GM12878 (cell line): ENCODE results near the gene TOPORS. TPM values are rescaled to one million over a fixed set of nuclear protein-coding genes. Genes with fewer than 3 reads are reported as not detected.

ENCODE experiments used
- ATAC-seq: fragments of 200-7000 bp; cut with Tn5 transposase; 3 replicates; pipeline ENCODE4 v1.9.1; 2020; ENCODE audit warnings: mild to moderate bottlenecking, moderate library complexity
- BruUV-seq: library from RNA; stranded (reverse); fragments of 400-500 nt; replicated peaks from 2 replicates; lab custom pipeline; 2021; lab: Mats Ljungman, UMichigan
- CTCF ChIA-PET: fragments of 300-600 bp; sonication (Branson Sonifier 250); formaldehyde crosslinking; extraction: SDS; loops from one replicate; lab custom pipeline; 2021; ENCODE audit warnings: inconsistent platforms; lab: Yijun Ruan, JAX
- POLR2A ChIA-PET: fragments of 350-600 bp; formaldehyde crosslinking; extraction: SDS; loops from one replicate; lab custom pipeline; 2021; ENCODE audit warnings: inconsistent platforms; lab: Charles Lee
- RAD21 ChIA-PET: fragments of 300-600 bp; sonication (Branson Sonifier 250); formaldehyde crosslinking; loops from one replicate; lab custom pipeline; 2023; ENCODE audit warnings: antibody characterized with exemption; ENCODE audit not compliant: unreplicated experiment; lab: Charles Lee
- SMC1A ChIA-PET: fragments of 300-600 bp; sonication (Branson Sonifier 250); formaldehyde crosslinking; loops from one replicate; lab custom pipeline; 2023; ENCODE audit not compliant: unreplicated experiment, uncharacterized antibody; lab: Charles Lee
- DNase-seq: peaks from one replicate; pipeline ENCODE4 v3.0.0-alpha.2; 2011; ENCODE audit warnings: low read depth, low spot score
- FAIRE-seq: peaks from 3 replicates; lab custom pipeline; 2011; peaks lifted over from hg19 to GRCh38; lab: Jason Lieb, UNC
- H2AFZ ChIP-seq: 2 replicates; pipeline ENCODE4 v1.6.0; 2011; ENCODE audit warnings: low read depth, low read length, control low read depth; ENCODE audit not compliant: control insufficient read depth
- H3K27ac ChIP-seq: 2 replicates; pipeline ENCODE4 v1.5.1; 2011; ENCODE audit warnings: control low read depth; ENCODE audit not compliant: control insufficient read depth, insufficient read depth
- H3K27me3 ChIP-seq, 2 experiments: replicated peaks in 1 of 2; 2 replicates each; pipeline versions ENCODE4 v1.6.0 to v1.6.1; 2011; ENCODE audit warnings: low read length in 1 of 2; ENCODE audit not compliant: control insufficient read depth in 2 of 2, insufficient read depth in 2 of 2
- H3K36me3 ChIP-seq, 2 experiments: 2 replicates each; pipeline ENCODE4 v1.5.1; 2011; ENCODE audit warnings: low read length in 1 of 2; ENCODE audit not compliant: control insufficient read depth in 2 of 2, insufficient read depth in 2 of 2
- H3K4me1 ChIP-seq: 2 replicates; pipeline ENCODE4 v1.6.1; 2011; ENCODE audit warnings: mild to moderate bottlenecking, low read length, moderate library complexity, mixed read lengths; ENCODE audit not compliant: control insufficient read depth, insufficient read depth
- H3K4me2 ChIP-seq: 2 replicates; pipeline ENCODE4 v1.6.0; 2011; ENCODE audit warnings: control low read depth; ENCODE audit not compliant: control insufficient read depth, insufficient read depth
- H3K4me3 ChIP-seq: fragments of 200-600 bp; sonication (generic); 2 replicates; pipeline ENCODE4 v1.5.1; 2016
- H3K79me2 ChIP-seq: 2 replicates; pipeline ENCODE4 v1.6.0; 2011; ENCODE audit warnings: low read length; ENCODE audit not compliant: control insufficient read depth, insufficient read depth
- H3K9ac ChIP-seq: 2 replicates; pipeline ENCODE4 v1.8.0; 2011; ENCODE audit warnings: low read length, control low read depth, mixed read lengths; ENCODE audit not compliant: control insufficient read depth, insufficient read depth
- H3K9me3 ChIP-seq: replicated peaks from 3 replicates; pipeline ENCODE4 v1.5.1; 2011; ENCODE audit warnings: mild to moderate bottlenecking, low read length; ENCODE audit not compliant: control insufficient read depth, insufficient read depth
- H4K20me1 ChIP-seq: 2 replicates; pipeline ENCODE4 v1.6.0; 2011; ENCODE audit not compliant: control insufficient read depth, insufficient read depth
- GABPA ChIP-seq: IDR thresholded peaks from 2 replicates; pipeline ENCODE4 v1.6.1; 2014; ENCODE audit warnings: antibody characterized with exemption, low read depth, mild to moderate bottlenecking, inconsistent platforms
- SPI1 ChIP-seq: IDR thresholded peaks from 2 replicates; pipeline ENCODE4 v1.6.1; 2011; ENCODE audit warnings: low read depth, mild to moderate bottlenecking, low read length, moderate library complexity, borderline replicate concordance; ENCODE audit not compliant: insufficient read depth
- ZBTB4 ChIP-seq: fragments of 450-650 bp; formaldehyde crosslinking; IDR thresholded peaks from 2 replicates; pipeline ENCODE4 v1.4.0; 2022; ENCODE audit warnings: mild to moderate bottlenecking, moderate library complexity
- WGBS: methylation state at CpG from one replicate; pipeline ENCODE4 v1.1.6; 2016; ENCODE audit warnings: low lambda C conversion rate; ENCODE audit not compliant: insufficient replicate concordance, insufficient coverage; ENCODE audit errors: missing lambda C conversion rate; 5-methylcytosine and 5-hydroxymethylcytosine counted together
- in situ Hi-C: fragments of 300-500 bp; cut with MboI; formaldehyde crosslinking; loops from 9 replicates; pipeline ENCODE4 v1.14.3; 2018; ENCODE audit warnings: mixed read lengths
- intact Hi-C: fragments of 100-400 bp; cut with micrococcal nuclease; formaldehyde crosslinking; loops from one replicate; pipeline ENCODE4 v1.14.2; 2022; ENCODE audit not compliant: unreplicated experiment
- polyA plus RNA-seq, 11 experiments: library from polyadenylated mRNA; depleted of rRNA in 4 of 11; unstranded in 6 of 11; stranded (reverse) in 5 of 11; fragments of >200 nt; fragmentation: Nextera tagmentation in 4 of 11; fragmentation: Illumina TruSeq in 1 of 11; extraction: Ambion mirVana in 4 of 11; extraction: Trizol in 1 of 11; gene quantifications; 1 replicate in 1 of 11; 2 replicates in 10 of 11; pipeline versions ENCODE4 v1.2.1 to v1.2.3, GENCODE V29; 2011 to 2016; ENCODE audit warnings: inconsistent platforms in 2 of 11, missing spikeins in 2 of 11, low read depth in 1 of 11
- total RNA-seq, 4 experiments: library from RNA; depleted of rRNA in 3 of 4; stranded (reverse); fragments of >200 nt in 3 of 4; fragmentation: Illumina TruSeq in 1 of 4; extraction: Trizol in 1 of 4; gene quantifications; 2 replicates each; pipeline versions ENCODE4 v1.2.1 to v1.2.3, GENCODE V29; 2013 to 2021

Gene TOPORS
- total and polyA plus RNA-seq, 10 of the 15 experiments (the other 5 are each of a cell fraction or from before 2014, with no cell fraction given): 6.0 to 27.8 (median 14.3) TPM

- ChIA-PET RAD21 (no interaction called here), POLR2A (no interaction called here), SMC1A (interaction anchor here (0.6 to 0.9 kb wide), 2 partner anchors 189 to 844 kb away, joined by 4 to 5 read pairs; no protein-coding TSS in a partner anchor), CTCF (interaction anchor here (1.1 to 5.4 kb wide), 4 partner anchors 14 to 187 kb away, joined by 3 to 21 read pairs (median 4); no protein-coding TSS in a partner anchor)
- Histone ChIP-seq H3K4me2 (no peak overlapping the region), H3K27ac (no peak overlapping the region), H3K4me1 (no peaks in the 10 kb centered on the region; the same call in 1 of the 2 replicates), H3K36me3 (peaks cover 9 to 13% of the 10 kb centered on the region in 2 experiments), H4K20me1 (no peaks in the 10 kb centered on the region), H3K9me3 (no peaks in the 10 kb centered on the region), H3K27me3 (no peaks in the 10 kb centered on the region), H3K9ac (no peak overlapping the region), H2AFZ (no peak overlapping the region), H3K4me3 (no peak overlapping the region), H3K79me2 (peaks cover 13% of the 10 kb centered on the region)
- no TSS peak for BruUV-seq
- FAIRE-seq (no peak), DNase-seq (no peak), ATAC-seq (no peak; the same call in 2 of the 3 replicates)
- intact Hi-C loops (no loop called here), in situ Hi-C loops (no loop called here)
- TF ChIP-seq ZBTB4 (CRISPR knock-in tag): no peak
- TF ChIP-seq SPI1: peak; percentile 71
- no peak for TF ChIP-seq GABPA
- WGBS: 61% methylated on average over 6 of the region's 6 CpGs
Measured at GRCh38 chr9:32565967-32566366, 13.6 kb upstream of the TOPORS start.
